HepG2 (cell line): ENCODE results near the gene RGS1. TPM values are rescaled to one million over a fixed set of nuclear protein-coding genes. Genes with fewer than 3 reads are reported as not detected.

Experiments
- CBX5 ChIP-seq: sonication (generic); formaldehyde crosslinking; IDR thresholded peaks from 2 replicates; pipeline ENCODE4 v1.4.0; 2020; ENCODE audit warnings: missing genetic modification reagents, borderline replicate concordance
- E2F2 ChIP-seq: sonication (generic); formaldehyde crosslinking; IDR thresholded peaks from 2 replicates; pipeline ENCODE4 v1.4.0; 2020; ENCODE audit warnings: missing genetic modification reagents, borderline replicate concordance
- GMEB1 ChIP-seq: sonication (generic); formaldehyde crosslinking; IDR thresholded peaks from 2 replicates; pipeline ENCODE4 v1.5.1; 2020; ENCODE audit warnings: missing genetic modification reagents, mild to moderate bottlenecking, borderline replicate concordance
- GPN1 ChIP-seq: sonication (generic); formaldehyde crosslinking; IDR thresholded peaks from 2 replicates; pipeline ENCODE4 v1.5.1; 2020; ENCODE audit warnings: missing genetic modification reagents, borderline replicate concordance
- HMGXB3 ChIP-seq: sonication (generic); formaldehyde crosslinking; IDR thresholded peaks from 2 replicates; pipeline ENCODE4 v1.4.0; 2020; ENCODE audit warnings: missing genetic modification reagents, borderline replicate concordance
- HOXA9 ChIP-seq: sonication (generic); formaldehyde crosslinking; IDR thresholded peaks from 2 replicates; pipeline ENCODE4 v1.8.1; 2022; ENCODE audit warnings: missing genetic modification reagents, mild to moderate bottlenecking, moderate library complexity, borderline replicate concordance
- JUN ChIP-seq: sonication (generic); formaldehyde crosslinking; IDR thresholded peaks from 2 replicates; pipeline ENCODE4 v1.4.0; 2020; ENCODE audit warnings: mild to moderate bottlenecking, missing genetic modification reagents
- MIXL1 ChIP-seq: IDR thresholded peaks from 2 replicates; pipeline ENCODE4 v1.6.1; 2016
- NR2F6 ChIP-seq, 2 experiments: IDR thresholded peaks; 2 replicates each; pipeline ENCODE4 v1.6.1; 2016; ENCODE audit warnings: antibody characterized with exemption in 1 of 2, mild to moderate bottlenecking in 1 of 2
- PBX2 ChIP-seq: IDR thresholded peaks from 2 replicates; pipeline ENCODE4 v1.6.1; 2016; ENCODE audit warnings: control low read depth
- POLR2A ChIP-seq, 2 experiments: IDR thresholded peaks; 2 replicates each; pipeline ENCODE4 v1.6.1; 2011; ENCODE audit warnings: low read depth in 2 of 2, low read length in 2 of 2, mild to moderate bottlenecking in 1 of 2, moderate library complexity in 1 of 2; ENCODE audit not compliant: insufficient read depth in 1 of 2
- PPARG ChIP-seq: conservative IDR thresholded peaks from 2 replicates; pipeline ENCODE4 v1.6.1; 2016; ENCODE audit warnings: missing biosample characterization, missing genetic modification reagents
- SIX1 ChIP-seq: sonication (generic); formaldehyde crosslinking; IDR thresholded peaks from 2 replicates; pipeline ENCODE4 v1.4.0; 2020; ENCODE audit warnings: missing genetic modification reagents, borderline replicate concordance
- SMAD1 ChIP-seq: sonication (generic); formaldehyde crosslinking; IDR thresholded peaks from 2 replicates; pipeline ENCODE4 v1.4.0; 2020; ENCODE audit warnings: missing genetic modification reagents, low read depth, mild to moderate bottlenecking, borderline replicate concordance
- ZFP36L2 ChIP-seq: sonication (generic); formaldehyde crosslinking; IDR thresholded peaks from 2 replicates; pipeline ENCODE4 v1.4.0; 2020; ENCODE audit warnings: missing genetic modification reagents
- ZNF12 ChIP-seq: sonication (generic); formaldehyde crosslinking; IDR thresholded peaks from 2 replicates; pipeline ENCODE4 v1.5.0; 2020; ENCODE audit warnings: missing genetic modification reagents
- ZNF362 ChIP-seq: sonication (generic); formaldehyde crosslinking; IDR thresholded peaks from 2 replicates; pipeline ENCODE4 v1.4.0; 2020; ENCODE audit warnings: missing genetic modification reagents, mild to moderate bottlenecking, borderline replicate concordance
- ZNF672 ChIP-seq: sonication (generic); formaldehyde crosslinking; IDR thresholded peaks from 2 replicates; pipeline ENCODE4 v1.8.1; 2022; ENCODE audit warnings: missing genetic modification reagents
- polyA plus RNA-seq, 8 experiments: library from polyadenylated mRNA; depleted of rRNA in 3 of 8; stranded (reverse) in 7 of 8; unstranded in 1 of 8; fragments of >200 nt; fragmentation: Illumina TruSeq in 4 of 8; extraction: Trizol in 4 of 8; gene quantifications; 2 replicates each; pipeline versions ENCODE4 v1.2.1 to v1.2.3, GENCODE V29; 2011 to 2016; ENCODE audit warnings: low read depth in 4 of 8, missing spikeins in 1 of 8, mixed read lengths in 1 of 8; ENCODE audit not compliant: insufficient read depth in 1 of 8
- total RNA-seq, 5 experiments: library from RNA; depleted of rRNA; stranded (reverse); fragments of >200 nt; fragmentation: Illumina TruSeq; extraction: Trizol; gene quantifications; 2 replicates each; pipeline ENCODE4 v1.2.3, GENCODE V29; 2016; ENCODE audit warnings: low read depth in 1 of 5

Gene RGS1
- total and polyA plus RNA-seq, 2 of the 13 experiments (the other 11 are each of a cell fraction or from before 2014, with no cell fraction given), result not detected

- TF ChIP-seq HMGXB3, result no peak
- TF ChIP-seq ZFP36L2 (CRISPR knock-in tag), result no peak
- no peak for TF ChIP-seq JUN (CRISPR knock-in tag)
- no peak for TF ChIP-seq POLR2A (IDR thresholded peaks at IDR 0.05; ENCODE audit: insufficient read depth in 1 of 2, low read depth in 2 of 2, low read length in 2 of 2)
- TF ChIP-seq GMEB1 (CRISPR knock-in tag), result no peak
- no peak for TF ChIP-seq CBX5 (CRISPR knock-in tag)
- TF ChIP-seq SMAD1 (CRISPR knock-in tag), result no peak
- TF ChIP-seq PPARG (CRISPR knock-in tag), result 0 out of 2 replicates have a peak, but pooled peaks have one; percentile 20
- TF ChIP-seq MIXL1, result no peak
- no peak for TF ChIP-seq ZNF672
- peak; percentile 38; the same call in 1 of the 2 replicates for TF ChIP-seq NR2F6 (IDR thresholded peaks at IDR 0.05)
- TF ChIP-seq NR2F6 (CRISPR knock-in tag; IDR thresholded peaks at IDR 0.05), result no peak
- TF ChIP-seq E2F2 (CRISPR knock-in tag), result no peak
- no peak for TF ChIP-seq ZNF12 (CRISPR knock-in tag)
- no peak for TF ChIP-seq PBX2 (CRISPR knock-in tag)
- TF ChIP-seq ZNF362, result no peak
- TF ChIP-seq GPN1 (CRISPR knock-in tag), result no peak
- no peak for TF ChIP-seq SIX1
- TF ChIP-seq HOXA9 (CRISPR knock-in tag), result no peak
Measured at GRCh38 chr1:192564099-192564498, 11.5 kb upstream of the RGS1 start (continued).
